SK-N-DZ (cell line): ENCODE measurements around the gene UST.
"Not testable (repeated sequence)": the region's sequence is repeated elsewhere in the genome, so short reads cannot be mapped to it uniquely, and the experiment has no call there.

Experiments
- DNase-seq: peaks from one replicate; pipeline ENCODE4 v3.0.0-alpha.2; 2015; ENCODE audit warnings: low spot score

Gene UST

DNA sequence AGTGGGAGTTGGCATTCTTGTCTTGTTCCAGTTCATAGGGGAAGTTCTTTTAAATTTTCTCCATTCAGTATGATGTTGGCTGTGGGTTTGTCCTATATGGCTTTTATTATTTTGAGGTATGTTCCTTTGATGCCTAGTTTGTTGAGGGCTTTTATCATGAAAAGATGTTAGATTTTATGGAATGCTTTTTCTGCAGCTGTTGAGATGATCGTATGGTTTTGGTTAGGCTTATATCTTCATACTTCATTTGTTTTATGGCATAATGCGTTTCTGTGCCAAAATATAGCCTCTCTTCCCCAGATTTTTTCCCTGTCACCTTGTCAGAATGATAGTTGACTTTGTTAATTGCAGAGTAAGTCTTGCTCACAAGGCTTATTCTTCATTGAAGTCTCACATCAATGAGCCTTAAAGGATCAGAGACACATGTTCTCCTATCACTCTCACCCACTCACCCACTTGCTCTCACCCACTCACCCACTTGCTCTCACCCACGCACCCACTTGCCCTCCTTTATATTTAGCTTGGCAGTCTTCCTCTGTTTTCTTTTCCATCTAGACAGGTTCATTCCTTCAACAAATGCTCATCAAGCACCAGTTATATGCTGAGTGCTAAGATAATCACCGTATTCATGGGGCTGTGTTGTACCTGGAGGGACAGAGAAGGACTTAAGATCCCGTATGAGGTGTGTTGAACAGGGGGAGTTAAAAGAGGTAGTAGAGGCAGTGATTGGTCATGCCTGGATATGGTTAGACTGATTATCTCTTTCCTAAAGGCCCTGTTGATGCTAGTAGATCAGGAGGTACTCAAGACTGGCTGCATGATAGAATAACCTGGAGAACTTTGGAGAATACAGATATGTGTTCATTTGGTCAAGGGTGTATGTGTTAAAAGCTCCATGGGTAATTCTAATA lies 19.3 kb downstream of the UST start:
- no peak for DNase-seq

DNA sequence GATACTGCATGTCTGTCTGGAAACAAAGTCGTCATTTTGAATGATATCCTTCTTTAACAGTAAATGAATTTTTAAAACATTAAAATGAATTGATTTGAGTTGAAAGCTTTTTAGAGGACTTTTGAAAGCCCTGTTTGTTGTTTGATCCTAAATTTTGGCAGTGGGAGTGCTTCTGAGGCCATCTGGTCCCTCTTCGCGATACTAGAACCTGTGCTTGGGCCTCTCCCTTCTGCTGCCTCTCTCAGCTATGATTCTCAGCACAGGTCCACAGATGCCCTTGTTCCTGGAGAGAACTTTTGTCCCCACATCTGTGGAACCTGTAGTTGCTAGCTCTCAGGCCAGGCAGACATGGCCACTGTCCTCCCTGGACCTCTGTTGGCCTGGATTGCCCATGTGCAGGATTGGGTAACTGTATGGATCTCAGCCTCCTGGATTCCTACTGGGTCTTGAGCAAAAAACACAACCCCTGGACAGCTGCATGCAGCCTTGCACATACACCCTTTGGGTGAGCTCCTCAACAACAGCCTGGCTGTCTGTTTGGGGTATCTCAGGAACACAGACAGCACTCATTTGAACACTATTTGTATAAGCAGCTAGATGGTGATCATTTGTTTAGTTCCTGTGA lies 21.9 kb downstream of the UST start:
- no peak for DNase-seq

DNA sequence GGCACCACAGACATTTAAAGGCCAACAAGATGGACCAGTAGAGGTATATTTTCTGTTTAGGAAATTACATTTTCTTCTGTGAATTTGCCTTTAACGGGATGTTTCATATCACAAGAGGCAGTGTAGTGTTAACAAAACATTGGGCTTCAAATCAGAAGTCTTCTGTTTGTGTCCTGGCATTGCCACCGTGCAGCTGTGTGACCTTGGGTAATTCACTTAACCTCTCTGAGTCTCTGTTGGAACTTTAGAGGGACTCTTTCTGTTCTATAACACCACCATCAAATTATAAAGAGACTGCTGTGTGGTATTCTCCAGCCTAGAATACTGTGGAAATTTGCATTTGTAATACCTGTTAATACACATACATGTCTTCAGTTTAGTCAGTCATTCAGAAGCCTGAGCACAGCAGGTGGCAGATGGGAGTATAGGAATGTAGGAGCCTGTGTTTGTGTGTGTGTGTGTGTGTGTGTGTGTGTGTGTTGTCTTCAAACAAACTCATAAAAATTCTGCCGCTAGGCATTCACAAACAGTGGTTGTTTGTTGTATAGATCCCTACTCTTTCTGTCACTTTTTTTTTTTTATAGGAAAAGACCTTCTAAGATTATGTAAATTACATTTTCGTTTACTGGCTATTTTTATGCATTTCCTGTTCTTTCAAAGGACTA lies 22.6 kb downstream of the UST start:
- no peak for DNase-seq

DNA sequence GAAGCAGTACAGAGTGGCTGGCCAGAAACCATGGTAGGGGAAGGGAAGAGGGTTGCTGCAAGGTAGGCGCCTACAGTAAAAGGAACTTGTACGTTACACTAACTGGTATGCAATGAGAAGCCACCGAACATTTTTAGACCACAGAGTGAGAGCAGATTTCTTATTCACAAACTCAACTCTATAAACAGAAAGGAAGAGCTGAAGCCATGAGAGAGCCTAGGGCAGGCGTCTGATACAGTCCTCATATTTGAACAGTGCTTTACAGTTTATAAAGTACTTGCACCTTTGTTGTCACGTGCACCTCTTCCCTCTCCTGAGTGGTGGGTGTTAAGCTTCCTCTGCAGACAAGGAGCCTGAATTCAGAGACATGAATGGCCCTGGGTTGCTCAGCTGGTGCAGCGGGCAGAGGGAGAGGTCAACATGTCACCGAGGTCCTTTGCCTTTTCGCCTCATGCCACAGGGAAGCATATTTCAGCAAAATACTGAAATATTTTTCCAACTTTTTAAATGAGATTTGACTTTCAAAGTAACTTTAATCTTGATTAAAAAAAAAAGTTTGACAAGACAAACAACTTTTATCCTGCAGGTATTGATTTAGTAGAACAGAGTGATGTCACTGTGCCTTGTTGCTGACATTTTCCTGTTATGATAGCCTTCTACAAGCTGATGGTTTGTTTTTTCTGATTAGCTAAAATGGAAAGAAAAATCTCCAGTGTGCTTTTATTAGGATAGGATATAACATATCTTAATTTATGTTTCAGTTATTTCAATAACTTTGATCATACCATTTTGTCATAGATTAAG lies 23.8 kb downstream of the UST start:
- no peak for DNase-seq

DNA sequence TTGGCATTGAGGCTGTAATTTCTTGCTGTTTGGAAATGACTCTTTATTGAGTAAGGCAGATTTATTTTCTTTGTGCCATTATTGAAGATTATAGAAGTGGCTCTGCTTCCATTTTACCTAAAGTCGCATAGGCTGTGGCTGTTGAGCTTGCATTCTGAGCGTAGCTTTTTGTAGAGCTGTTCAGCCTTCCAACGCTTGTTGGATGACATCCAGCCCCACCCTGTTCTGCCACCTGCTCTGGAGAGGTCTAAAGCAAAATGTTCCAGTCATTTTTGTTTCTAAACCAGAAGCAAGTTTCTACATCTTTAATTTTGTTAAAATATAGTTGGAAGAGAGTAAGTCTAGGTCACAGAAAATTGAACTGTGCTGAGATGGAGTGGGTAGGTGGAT lies 24.4 kb downstream of the UST start:
- no peak for DNase-seq

DNA sequence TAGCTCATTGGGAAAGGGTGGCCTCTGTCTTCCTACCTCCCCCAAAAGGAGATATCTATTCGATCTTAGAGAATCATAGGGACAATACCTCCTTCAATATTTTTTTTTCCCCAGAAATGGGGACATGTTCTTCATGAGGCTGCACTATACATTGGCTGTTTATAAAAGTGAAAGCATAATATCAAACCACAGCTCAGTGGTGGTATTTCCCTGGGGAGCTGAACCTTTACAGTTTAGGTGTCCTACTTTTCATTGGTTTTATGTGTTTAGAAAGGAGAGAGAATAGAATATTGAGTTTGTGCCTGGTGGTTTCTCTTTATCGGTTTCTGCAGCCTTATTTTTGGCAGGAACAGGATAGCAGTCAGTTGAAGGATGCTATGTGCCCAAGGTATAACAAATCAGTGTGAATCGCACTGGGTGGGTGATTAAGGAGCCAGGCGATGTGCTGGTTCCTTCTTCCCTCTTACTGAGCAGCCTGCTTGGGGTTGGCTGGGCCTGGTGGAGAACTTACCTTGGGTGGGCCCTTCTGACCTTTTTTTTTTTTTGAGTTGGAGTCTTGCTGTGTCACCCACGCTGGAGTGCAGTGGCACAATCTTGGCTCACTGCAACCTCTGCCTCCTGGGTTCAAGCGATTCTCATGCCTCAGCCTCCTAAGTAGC lies 25.2 kb downstream of the UST start:
- DNase-seq, result no peak

DNA sequence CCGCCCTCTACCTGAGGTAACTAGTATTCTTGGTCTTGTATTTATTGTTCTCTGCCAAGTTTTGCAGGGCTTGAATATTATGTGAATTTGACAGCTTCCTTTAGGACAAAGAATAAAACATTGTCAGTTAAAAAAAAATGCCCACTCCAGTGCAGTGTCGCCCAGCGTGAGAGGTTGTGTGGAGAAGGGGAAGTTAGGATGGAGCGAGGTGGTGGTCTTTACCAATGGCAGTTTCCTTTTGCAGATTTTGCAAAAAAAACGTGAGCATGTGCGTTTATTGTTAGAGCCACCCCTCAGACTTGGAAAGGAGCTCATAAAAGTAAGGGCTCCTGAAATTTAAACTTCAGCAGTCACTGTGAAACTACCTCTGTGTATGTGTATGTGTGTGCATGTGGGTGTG lies 28.3 kb downstream of the UST start:
- DNase-seq, result no peak

DNA sequence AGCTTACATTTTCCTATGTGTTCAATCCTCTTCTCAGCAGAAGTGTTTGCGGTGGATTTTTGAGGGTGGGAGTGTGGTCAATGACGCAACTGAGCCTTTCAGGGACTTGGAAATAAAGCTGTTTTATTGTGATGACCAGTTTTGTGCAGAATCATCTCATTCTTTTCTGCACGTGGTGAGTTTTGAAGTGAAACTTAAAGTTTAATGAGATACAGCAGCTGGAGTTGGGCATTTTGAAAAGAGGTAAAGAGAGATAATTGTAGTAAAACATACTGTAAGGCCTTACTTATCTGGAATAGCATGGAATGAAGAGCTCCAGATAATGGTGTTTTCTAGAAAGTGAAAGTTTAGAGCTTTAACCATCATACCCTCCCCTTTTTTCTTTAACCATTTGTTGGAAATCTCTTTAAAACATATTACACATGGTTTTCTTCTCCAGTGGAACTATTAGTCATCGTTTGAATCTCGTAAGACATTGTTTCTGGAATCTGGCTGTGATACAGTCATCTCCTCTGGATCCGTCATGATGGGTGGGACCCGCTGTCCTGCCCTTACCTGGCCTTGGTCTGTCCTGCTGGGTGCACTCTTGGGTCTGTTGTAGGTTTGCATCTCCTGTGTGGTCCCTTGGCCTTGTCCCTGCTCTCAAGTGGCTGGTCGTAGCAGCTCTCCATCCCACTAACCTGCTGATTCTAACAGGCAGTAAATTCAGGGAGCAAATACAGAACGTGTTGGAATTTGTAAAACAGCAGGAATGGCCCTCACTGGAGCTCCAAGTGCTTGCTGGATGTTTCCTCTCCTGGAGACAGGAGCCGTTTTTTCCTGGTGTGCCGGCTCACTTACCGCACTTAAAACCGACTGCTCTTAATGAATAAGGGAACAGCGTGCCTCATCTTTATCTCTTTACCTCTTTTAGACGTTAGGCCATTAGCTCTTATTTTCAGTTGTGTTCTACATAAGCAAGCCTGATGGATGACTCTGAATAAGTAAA lies 29.8 kb downstream of the UST start:
- no peak for DNase-seq

DNA sequence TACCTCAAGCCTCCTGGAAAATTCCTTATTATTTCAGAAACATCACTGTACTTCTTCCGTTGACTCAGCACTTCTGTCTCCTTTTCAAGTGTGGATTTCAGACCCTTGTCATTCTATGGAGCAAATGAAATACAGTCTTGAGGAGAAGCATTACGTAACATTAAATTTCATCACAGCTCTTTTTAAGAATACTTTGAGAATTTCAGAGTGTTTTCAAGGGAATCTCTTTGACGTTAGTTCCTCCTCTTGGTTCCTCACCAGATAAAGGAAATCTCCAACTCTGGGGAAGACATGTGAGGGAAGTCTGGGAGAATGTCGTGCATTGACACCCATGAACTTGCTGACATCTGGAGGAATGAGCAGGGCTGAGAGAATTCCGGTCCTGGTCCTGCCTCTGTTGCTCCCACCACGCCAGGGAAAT lies 32.3 kb downstream of the UST start:
- DNase-seq, result no peak

DNA sequence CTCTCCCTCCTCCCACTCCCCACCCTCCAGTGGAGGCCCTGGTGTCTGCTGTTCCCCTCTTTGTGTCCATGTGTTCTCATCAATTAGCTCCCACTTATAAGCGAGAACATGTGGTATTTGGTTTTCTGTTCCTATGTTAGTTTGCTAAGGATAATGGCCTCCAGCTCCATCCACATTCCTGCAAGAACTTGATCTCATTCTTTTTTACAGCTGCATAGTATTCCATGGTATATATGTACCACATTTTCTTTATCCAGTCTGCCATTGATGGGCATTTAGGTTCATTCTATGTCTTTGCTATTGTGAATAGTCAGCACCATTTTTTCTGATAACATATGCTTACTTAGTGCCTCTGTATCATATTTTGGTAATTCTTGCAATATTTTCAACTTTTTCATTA lies 33.6 kb downstream of the UST start:
- not testable (repeated sequence) for DNase-seq

DNA sequence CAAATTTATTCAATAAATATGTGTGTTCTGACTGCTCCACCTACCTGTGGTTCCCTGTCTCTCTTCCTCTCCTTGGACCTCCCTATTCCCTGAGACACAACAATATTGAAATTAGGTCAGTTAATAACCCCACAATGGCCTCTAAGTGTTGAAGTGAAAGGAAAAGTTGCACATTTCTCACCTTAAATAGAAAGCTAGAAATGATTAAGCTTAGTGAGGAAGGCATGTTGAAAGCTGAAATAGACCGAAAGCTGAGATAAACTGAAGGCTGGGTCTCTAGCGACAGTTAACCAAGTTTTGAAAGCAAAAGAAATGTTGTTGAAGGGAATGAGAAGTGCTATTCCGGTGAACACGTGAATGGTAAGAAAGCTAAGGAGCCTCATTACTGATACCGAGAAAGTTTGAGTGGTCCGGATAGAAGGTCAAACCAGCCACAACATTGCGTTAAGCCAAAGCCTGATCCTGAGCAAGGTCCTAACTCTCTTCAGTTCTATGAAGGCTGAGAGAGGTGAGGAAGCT lies 34.1 kb downstream of the UST start:
- DNase-seq, result no peak

DNA sequence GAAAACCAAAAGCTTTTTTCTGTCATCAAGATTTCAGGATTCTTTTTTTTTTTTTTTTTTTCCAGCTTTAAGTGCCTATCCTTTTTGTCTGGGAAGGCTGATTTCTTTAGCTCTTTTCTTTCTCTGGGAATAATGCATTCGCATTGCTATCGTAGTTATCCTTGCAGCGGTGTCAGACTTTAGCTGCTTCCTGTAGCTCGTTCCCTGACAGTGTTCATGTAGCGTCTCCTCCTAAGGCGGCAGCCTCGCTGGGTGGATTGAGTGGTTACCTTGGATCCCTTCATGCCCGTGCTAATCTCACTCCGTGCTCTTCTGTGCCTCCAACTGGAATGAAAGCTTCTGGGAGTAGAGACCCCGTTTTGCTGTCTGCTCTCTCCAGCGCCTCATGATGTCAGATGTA lies 43.1 kb downstream of the UST start:
- DNase-seq, result no peak

DNA sequence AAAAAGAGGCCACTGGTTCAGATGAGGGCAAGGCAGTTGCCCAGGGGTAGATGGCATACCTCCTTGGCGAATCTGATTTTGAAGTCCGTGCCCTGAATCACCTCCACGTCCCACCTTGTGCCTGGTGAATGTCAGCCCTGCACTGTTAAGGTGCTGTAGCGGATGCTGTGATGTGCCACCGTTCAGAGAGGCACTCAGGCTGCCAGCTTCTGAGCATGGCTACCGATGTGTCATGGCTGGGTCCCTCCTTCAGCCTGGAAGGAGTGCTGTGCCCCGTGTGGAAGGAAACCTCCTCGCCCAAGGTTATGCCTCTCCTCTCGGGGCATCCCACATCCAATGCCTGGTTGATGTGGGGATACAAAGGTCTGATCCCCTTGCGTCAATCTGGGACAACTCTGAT lies 43.6 kb downstream of the UST start:
- DNase-seq, result no peak

DNA sequence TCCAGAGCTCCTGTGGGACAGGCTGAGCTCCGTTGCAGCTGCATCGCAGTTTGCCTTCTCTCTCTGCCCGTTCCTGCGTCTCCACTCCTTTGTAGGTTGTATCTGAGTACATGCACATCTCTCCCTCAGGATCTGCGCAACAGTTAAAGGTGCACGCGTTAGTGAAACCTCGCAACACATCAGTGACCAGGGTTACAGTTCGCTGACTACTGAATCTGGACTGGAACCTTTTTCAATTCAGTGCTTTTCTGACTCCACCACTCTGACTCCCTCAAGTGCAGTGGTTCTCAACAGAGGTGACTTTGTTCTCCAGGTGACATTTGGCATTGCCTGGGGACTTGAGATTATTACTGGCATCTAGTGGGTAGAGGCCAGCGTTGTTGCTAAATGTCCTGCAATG lies 44.0 kb downstream of the UST start:
- DNase-seq, result no peak

DNA sequence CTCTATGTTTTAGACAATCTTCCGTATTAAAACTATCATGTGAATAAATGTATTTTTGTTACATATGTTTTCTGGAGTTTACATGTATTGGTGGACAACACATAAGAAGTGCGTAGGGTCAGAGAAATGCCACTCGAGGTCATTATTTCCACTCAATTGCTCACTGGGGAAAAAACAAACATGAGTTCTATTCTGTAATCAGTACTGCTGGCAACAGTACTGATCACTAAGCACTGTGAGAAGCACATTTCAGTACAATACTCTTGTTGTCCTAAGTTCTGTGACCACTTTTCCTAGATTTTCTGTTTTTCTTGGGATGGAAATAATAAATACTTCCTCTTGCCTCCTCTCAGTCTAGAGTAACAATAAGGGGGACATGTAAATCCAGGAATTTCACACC lies 44.5 kb downstream of the UST start:
- no peak for DNase-seq

DNA sequence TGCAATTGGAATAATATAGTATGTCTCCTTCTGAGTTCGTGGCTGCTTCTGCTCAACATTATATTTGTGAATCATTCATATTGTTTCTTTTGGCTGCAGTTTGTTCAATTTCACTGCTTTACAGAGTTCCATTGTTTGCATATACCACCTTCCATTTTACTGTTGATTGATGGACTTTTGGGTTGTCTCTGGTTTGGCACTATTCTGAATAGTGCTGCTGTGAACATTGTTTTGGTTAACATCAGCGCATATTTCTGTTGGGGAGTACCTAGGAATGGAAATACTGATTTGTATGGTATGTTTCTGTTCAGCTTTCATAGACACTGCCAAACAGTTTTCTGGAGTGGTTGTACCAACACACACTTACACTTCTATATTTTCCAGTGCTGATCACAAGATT lies 46.9 kb downstream of the UST start:
- DNase-seq, result no peak

DNA sequence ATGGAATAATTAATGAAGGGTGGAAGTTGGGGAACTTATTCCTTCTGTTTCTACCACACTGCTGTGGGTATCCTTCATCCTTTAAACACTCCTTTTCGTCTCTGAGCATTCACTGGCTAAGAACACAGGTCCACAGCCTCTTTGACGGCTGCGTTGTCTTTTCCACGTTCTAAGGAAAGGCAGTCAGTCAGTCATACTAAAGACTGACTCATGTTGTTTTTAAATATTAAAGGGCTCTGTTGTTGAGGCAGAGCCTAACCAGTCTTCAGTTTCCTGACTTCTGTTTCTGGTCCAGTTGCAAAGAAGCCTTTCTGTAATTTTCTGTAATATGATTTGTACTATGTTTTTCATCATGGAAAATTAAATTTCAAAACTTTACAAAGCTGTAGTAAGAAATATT lies 48.0 kb downstream of the UST start:
- DNase-seq, result no peak

DNA sequence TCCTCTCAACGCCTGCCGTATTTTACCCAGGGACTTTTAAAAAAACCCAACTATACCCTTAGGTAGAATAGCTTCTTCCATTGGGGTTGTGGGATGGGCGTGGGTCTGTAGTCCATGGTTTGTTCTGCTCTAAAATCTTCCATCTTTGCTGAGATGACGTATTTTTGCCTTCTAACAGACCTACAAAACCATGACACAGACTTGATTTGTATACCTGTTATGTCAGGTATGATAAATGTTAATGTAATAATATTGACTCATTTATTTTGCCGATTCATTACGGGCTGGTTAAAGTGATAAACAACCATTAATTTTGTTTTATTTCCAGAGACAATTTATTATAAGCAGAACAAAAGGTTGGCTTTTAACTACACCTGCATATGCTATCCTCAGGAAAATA lies 48.7 kb downstream of the UST start:
- DNase-seq, result no peak

DNA sequence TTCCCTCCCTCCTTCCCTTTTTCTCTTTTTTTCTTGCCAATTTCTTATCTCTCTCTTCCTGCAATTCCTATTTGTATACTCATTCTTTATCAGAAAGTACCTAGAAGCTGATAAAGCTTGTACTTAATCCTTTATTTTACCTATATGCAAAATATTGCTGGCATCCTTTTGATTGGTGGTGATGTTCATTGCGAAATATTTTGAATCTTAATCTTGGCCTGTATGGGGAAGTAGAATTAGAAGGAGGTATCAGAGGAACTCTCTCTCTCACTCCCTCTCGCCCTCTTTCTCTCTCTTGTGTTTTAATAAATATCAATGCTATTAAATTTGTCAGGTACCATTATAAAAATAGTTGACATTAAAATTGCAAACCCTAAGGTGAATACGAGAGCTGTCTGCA lies 52.8 kb downstream of the UST start:
- no peak for DNase-seq

DNA sequence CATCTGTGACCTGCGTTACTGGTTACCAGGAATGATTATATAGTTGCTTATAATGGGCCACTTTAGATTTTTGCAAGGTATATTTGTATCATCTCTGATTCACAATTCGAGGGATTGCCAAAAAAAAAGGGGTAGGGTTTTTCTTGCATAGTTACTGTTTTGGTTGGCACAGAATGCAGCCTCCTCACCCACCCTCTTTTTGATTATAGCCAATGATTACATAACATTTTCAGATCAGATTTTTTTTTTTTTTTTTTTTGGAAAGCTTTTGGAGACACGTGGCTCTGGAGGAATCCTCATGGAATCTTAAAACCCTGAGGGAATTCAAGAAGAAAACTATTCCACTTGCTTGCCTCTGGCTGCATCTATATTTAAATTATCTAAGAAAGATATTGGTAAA lies 53.7 kb downstream of the UST start:
- no peak for DNase-seq
